GM12878 (cell line): ENCODE measurements around the gene MYPN. TPM values are rescaled to one million over a fixed set of nuclear protein-coding genes. Genes with fewer than 3 reads are reported as not detected.
A peak's percentile ranks its signal among the peaks of the same experiment; 100 is the strongest.

Source experiments
- ATAC-seq: fragments of 200-7000 bp; cut with Tn5 transposase; 3 replicates; pipeline ENCODE4 v1.9.1; 2020; ENCODE audit warnings: mild to moderate bottlenecking, moderate library complexity
- BruUV-seq: library from RNA; stranded (reverse); fragments of 400-500 nt; replicated peaks from 2 replicates; lab custom pipeline; 2021; lab: Mats Ljungman, UMichigan
- CTCF ChIA-PET: fragments of 300-600 bp; sonication (Branson Sonifier 250); formaldehyde crosslinking; extraction: SDS; loops from one replicate; lab custom pipeline; 2021; ENCODE audit warnings: inconsistent platforms; lab: Yijun Ruan, JAX
- POLR2A ChIA-PET: fragments of 350-600 bp; formaldehyde crosslinking; extraction: SDS; loops from one replicate; lab custom pipeline; 2021; ENCODE audit warnings: inconsistent platforms; lab: Charles Lee
- RAD21 ChIA-PET: fragments of 300-600 bp; sonication (Branson Sonifier 250); formaldehyde crosslinking; loops from one replicate; lab custom pipeline; 2023; ENCODE audit warnings: antibody characterized with exemption; ENCODE audit not compliant: unreplicated experiment; lab: Charles Lee
- SMC1A ChIA-PET: fragments of 300-600 bp; sonication (Branson Sonifier 250); formaldehyde crosslinking; loops from one replicate; lab custom pipeline; 2023; ENCODE audit not compliant: unreplicated experiment, uncharacterized antibody; lab: Charles Lee
- DNase-seq: peaks from one replicate; pipeline ENCODE4 v3.0.0-alpha.2; 2011; ENCODE audit warnings: low read depth, low spot score
- FAIRE-seq: peaks from 3 replicates; lab custom pipeline; 2011; peaks lifted over from hg19 to GRCh38; lab: Jason Lieb, UNC
- H2AFZ ChIP-seq: 2 replicates; pipeline ENCODE4 v1.6.0; 2011; ENCODE audit warnings: low read depth, low read length, control low read depth; ENCODE audit not compliant: control insufficient read depth
- H3K27ac ChIP-seq: 2 replicates; pipeline ENCODE4 v1.5.1; 2011; ENCODE audit warnings: control low read depth; ENCODE audit not compliant: control insufficient read depth, insufficient read depth
- H3K27me3 ChIP-seq, 2 experiments: replicated peaks in 1 of 2; 2 replicates each; pipeline versions ENCODE4 v1.6.0 to v1.6.1; 2011; ENCODE audit warnings: low read length in 1 of 2; ENCODE audit not compliant: control insufficient read depth in 2 of 2, insufficient read depth in 2 of 2
- H3K36me3 ChIP-seq, 2 experiments: 2 replicates each; pipeline ENCODE4 v1.5.1; 2011; ENCODE audit warnings: low read length in 1 of 2; ENCODE audit not compliant: control insufficient read depth in 2 of 2, insufficient read depth in 2 of 2
- H3K4me1 ChIP-seq: 2 replicates; pipeline ENCODE4 v1.6.1; 2011; ENCODE audit warnings: mild to moderate bottlenecking, low read length, moderate library complexity, mixed read lengths; ENCODE audit not compliant: control insufficient read depth, insufficient read depth
- H3K4me2 ChIP-seq: 2 replicates; pipeline ENCODE4 v1.6.0; 2011; ENCODE audit warnings: control low read depth; ENCODE audit not compliant: control insufficient read depth, insufficient read depth
- H3K4me3 ChIP-seq: fragments of 200-600 bp; sonication (generic); 2 replicates; pipeline ENCODE4 v1.5.1; 2016
- H3K79me2 ChIP-seq: 2 replicates; pipeline ENCODE4 v1.6.0; 2011; ENCODE audit warnings: low read length; ENCODE audit not compliant: control insufficient read depth, insufficient read depth
- H3K9ac ChIP-seq: 2 replicates; pipeline ENCODE4 v1.8.0; 2011; ENCODE audit warnings: low read length, control low read depth, mixed read lengths; ENCODE audit not compliant: control insufficient read depth, insufficient read depth
- H3K9me3 ChIP-seq: replicated peaks from 3 replicates; pipeline ENCODE4 v1.5.1; 2011; ENCODE audit warnings: mild to moderate bottlenecking, low read length; ENCODE audit not compliant: control insufficient read depth, insufficient read depth
- H4K20me1 ChIP-seq: 2 replicates; pipeline ENCODE4 v1.6.0; 2011; ENCODE audit not compliant: control insufficient read depth, insufficient read depth
- CBX5 ChIP-seq: sonication (generic); IDR thresholded peaks from 2 replicates; pipeline ENCODE4 v1.6.1; 2016; ENCODE audit warnings: low read depth, moderate library complexity, mild to moderate bottlenecking, inconsistent platforms
- DPF2 ChIP-seq: fragments of 450-650 bp; IDR thresholded peaks from 2 replicates; pipeline ENCODE4 v1.6.1; 2017; ENCODE audit warnings: mild to moderate bottlenecking
- EP300 ChIP-seq, 2 experiments: fragments of 150-350 bp in 1 of 2; IDR thresholded peaks; 2 replicates each; pipeline ENCODE4 v1.6.1; 2011 to 2012; ENCODE audit warnings: low read depth in 2 of 2, low read length in 2 of 2, borderline replicate concordance in 1 of 2, improper control_type of control experiment in 1 of 2, inconsistent platforms in 1 of 2; ENCODE audit not compliant: control insufficient read depth in 1 of 2
- ESRRA ChIP-seq: IDR thresholded peaks from 2 replicates; pipeline ENCODE4 v1.6.1; 2012; ENCODE audit warnings: mild to moderate bottlenecking, low read length, improper control_type of control experiment
- IKZF2 ChIP-seq, 2 experiments: fragments of 450-650 bp; IDR thresholded peaks; 2 replicates each; pipeline ENCODE4 v1.6.1; 2017; ENCODE audit warnings: mild to moderate bottlenecking in 2 of 2, moderate library complexity in 2 of 2
- KLF5 ChIP-seq: fragments of 450-650 bp; IDR thresholded peaks from 2 replicates; pipeline ENCODE4 v1.6.1; 2014; ENCODE audit warnings: mild to moderate bottlenecking; ENCODE audit not compliant: partially characterized antibody
- NR2C1 ChIP-seq: fragments of 450-650 bp; IDR thresholded peaks from 2 replicates; pipeline ENCODE4 v1.6.1; 2017; ENCODE audit warnings: antibody characterized with exemption, mild to moderate bottlenecking, moderate library complexity
- PAX5 ChIP-seq: IDR thresholded peaks from 2 replicates; pipeline ENCODE4 v1.6.1; 2011; ENCODE audit warnings: low read depth, low read length, borderline replicate concordance
- RB1 ChIP-seq: fragments of 450-650 bp; formaldehyde crosslinking; IDR thresholded peaks from 2 replicates; pipeline ENCODE4 v1.6.1; 2017; ENCODE audit warnings: mild to moderate bottlenecking, borderline replicate concordance
- SUPT20H ChIP-seq: IDR thresholded peaks from 2 replicates; pipeline ENCODE4 v1.6.1; 2011; ENCODE audit warnings: low read depth, mild to moderate bottlenecking, low read length, moderate library complexity, borderline replicate concordance; ENCODE audit not compliant: control insufficient read depth
- TCF3 ChIP-seq: IDR thresholded peaks from 2 replicates; pipeline ENCODE4 v1.6.1; 2012; ENCODE audit warnings: low read depth, mild to moderate bottlenecking, low read length, borderline replicate concordance; ENCODE audit not compliant: insufficient read depth
- WGBS: methylation state at CpG from one replicate; pipeline ENCODE4 v1.1.6; 2016; ENCODE audit warnings: low lambda C conversion rate; ENCODE audit not compliant: insufficient replicate concordance, insufficient coverage; ENCODE audit errors: missing lambda C conversion rate; 5-methylcytosine and 5-hydroxymethylcytosine counted together
- in situ Hi-C: fragments of 300-500 bp; cut with MboI; formaldehyde crosslinking; loops from 9 replicates; pipeline ENCODE4 v1.14.3; 2018; ENCODE audit warnings: mixed read lengths
- intact Hi-C: fragments of 100-400 bp; cut with micrococcal nuclease; formaldehyde crosslinking; loops from one replicate; pipeline ENCODE4 v1.14.2; 2022; ENCODE audit not compliant: unreplicated experiment
- polyA plus RNA-seq, 11 experiments: library from polyadenylated mRNA; depleted of rRNA in 4 of 11; unstranded in 6 of 11; stranded (reverse) in 5 of 11; fragments of >200 nt; fragmentation: Nextera tagmentation in 4 of 11; fragmentation: Illumina TruSeq in 1 of 11; extraction: Ambion mirVana in 4 of 11; extraction: Trizol in 1 of 11; gene quantifications; 1 replicate in 1 of 11; 2 replicates in 10 of 11; pipeline versions ENCODE4 v1.2.1 to v1.2.3, GENCODE V29; 2011 to 2016; ENCODE audit warnings: inconsistent platforms in 2 of 11, missing spikeins in 2 of 11, low read depth in 1 of 11
- total RNA-seq, 4 experiments: library from RNA; depleted of rRNA in 3 of 4; stranded (reverse); fragments of >200 nt in 3 of 4; fragmentation: Illumina TruSeq in 1 of 4; extraction: Trizol in 1 of 4; gene quantifications; 2 replicates each; pipeline versions ENCODE4 v1.2.1 to v1.2.3, GENCODE V29; 2013 to 2021
- TF ChIP-seq, protein P1 (sequence below): fragments of 450-650 bp; IDR thresholded peaks from 2 replicates; pipeline ENCODE4 v1.6.1; 2017; ENCODE audit warnings: mild to moderate bottlenecking, moderate library complexity
- TF ChIP-seq, protein P2 (sequence below): fragments of 450-650 bp; IDR thresholded peaks from 2 replicates; pipeline ENCODE4 v1.6.1; 2018; ENCODE audit warnings: borderline replicate concordance, mild to moderate bottlenecking; ENCODE audit not compliant: partially characterized antibody

The MYPN gene
- total and polyA plus RNA-seq, 10 of the 15 experiments (the other 5 are each of a cell fraction or from before 2014, with no cell fraction given): 0.01 to 0.02 TPM; not detected in 8

DNA sequence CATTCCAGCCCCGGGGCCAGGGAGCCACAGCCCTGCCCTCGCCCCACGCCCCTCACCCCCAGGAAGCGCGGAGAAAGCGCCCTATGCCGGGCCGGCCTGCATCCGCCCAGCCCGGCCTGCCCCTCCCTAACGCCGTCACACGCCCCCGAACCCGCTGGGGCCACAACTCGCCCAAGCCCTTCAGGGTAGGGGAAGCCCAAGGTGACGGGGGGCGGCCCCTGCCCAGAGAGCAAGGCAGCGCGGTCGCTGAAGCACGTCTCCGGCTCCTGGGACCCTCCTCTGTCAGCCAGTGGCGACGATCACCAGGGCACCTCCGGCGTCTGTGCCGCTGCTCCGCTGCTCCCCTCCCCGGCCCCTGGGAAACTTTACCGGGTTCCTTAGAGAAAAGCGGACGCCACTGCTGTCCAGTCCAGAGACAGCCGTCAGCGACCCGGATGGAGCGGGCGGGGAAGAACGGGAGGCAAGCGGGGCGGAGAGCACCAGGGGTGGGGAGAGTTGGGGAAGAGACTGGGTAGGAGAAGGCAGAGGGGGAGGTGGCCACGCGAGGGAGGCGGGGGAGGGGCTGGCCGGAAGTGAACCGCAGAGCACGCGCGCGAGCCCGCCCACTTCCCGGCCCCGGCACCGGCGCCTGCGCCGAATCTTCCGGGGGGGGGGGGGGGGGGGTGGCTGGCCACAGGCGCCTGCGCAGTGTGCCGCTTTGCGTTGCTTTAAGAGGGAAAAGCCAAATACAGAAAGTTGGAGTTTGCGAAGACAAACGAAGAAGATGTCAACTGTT lies 34.3 kb upstream of the MYPN start, which contains the start of gene HERC4 (continued):
- TF ChIP-seq TCF3 (0 out of 2 replicates have a peak, but pooled peaks have one; percentile 18), SUPT20H (no peak), IKZF2 (IDR thresholded peaks at IDR 0.05) (peak; percentile 54 to 78; a peak in 2 of 4 replicates), CBX5 (peak; percentile 48), DPF2 (peak; percentile 82), KLF5 (peak; percentile 40), RB1 (0 out of 2 replicates have a peak, but pooled peaks have one; percentile 55), EP300 (IDR thresholded peaks at IDR 0.05; ENCODE audit: borderline replicate concordance in 1 of 2, control insufficient read depth in 1 of 2, low read depth in 2 of 2, low read length in 2 of 2) (no peak)

DNA sequence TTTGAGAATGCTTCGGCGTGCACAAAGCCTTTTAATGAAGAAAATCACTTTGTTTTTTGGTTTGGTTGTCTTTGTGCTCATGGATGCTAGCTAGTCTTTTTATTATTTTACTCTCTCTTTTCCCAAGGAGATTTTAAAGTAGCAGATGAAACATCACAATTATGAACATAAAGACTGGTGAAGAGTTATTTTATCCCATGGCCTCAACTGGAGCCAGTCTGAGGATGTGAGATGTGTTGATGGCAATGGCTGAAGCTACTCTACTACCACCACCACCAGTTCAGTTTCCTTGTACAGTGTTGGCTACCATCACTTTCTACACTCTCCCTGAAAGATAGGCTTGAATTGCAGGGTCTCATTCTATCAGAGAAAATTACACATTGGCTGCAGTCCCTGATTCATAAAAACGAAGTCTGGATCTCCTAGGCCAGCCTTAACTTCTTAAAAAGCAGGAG lies 33.7 kb upstream of the MYPN start:
- DNase-seq: no peak
- Histone ChIP-seq H3K27ac (peak overlapping the region; percentile 54), H3K36me3 (no peaks in the 10 kb centered on the region), H3K79me2 (peaks cover 44% of the 10 kb centered on the region), H2AFZ (peak overlapping the region; percentile 82), H3K9ac (peak overlapping the region; percentile 42; the same call in 1 of the 2 replicates), H3K27me3 (no peaks in the 10 kb centered on the region), H3K4me2 (peak overlapping the region; percentile 67), H3K9me3 (no peaks in the 10 kb centered on the region), H3K4me3 (peak overlapping the region; percentile 9; the same call in 1 of the 2 replicates), H4K20me1 (no peaks in the 10 kb centered on the region), H3K4me1 (0 out of 2 replicates have a peak, but pooled peaks cover 3% of the 10 kb centered on the region)
- CTCF ChIA-PET: interaction anchor here (1.6 kb wide), 1 partner anchor 81 kb away, joined by 9 read pairs; no protein-coding TSS in a partner anchor
- intact Hi-C loops (loop anchor here (10.0 kb wide), 2 partner anchors 191 to 221 kb away; partner anchors contain the start of gene SIRT1), in situ Hi-C loops (no loop called here)
- SMC1A ChIA-PET: interaction anchor here (0.9 to 1.0 kb wide), 2 partner anchors 15 to 287 kb away, joined by 3 read pairs; no protein-coding TSS in a partner anchor
- POLR2A ChIA-PET: interaction anchor here (1.2 kb wide), 1 partner anchor 49 kb away, joined by 8 read pairs; no protein-coding TSS in a partner anchor
- RAD21 ChIA-PET: interaction anchor here (0.6 to 1.0 kb wide), 2 partner anchors 192 to 228 kb away, joined by 3 to 4 read pairs; no protein-coding TSS in a partner anchor
- WGBS: 6% methylated on average over 3 of the region's 3 CpGs
- no peak for ATAC-seq
- TF ChIP-seq PAX5: no peak
- TF ChIP-seq, protein P1, sequence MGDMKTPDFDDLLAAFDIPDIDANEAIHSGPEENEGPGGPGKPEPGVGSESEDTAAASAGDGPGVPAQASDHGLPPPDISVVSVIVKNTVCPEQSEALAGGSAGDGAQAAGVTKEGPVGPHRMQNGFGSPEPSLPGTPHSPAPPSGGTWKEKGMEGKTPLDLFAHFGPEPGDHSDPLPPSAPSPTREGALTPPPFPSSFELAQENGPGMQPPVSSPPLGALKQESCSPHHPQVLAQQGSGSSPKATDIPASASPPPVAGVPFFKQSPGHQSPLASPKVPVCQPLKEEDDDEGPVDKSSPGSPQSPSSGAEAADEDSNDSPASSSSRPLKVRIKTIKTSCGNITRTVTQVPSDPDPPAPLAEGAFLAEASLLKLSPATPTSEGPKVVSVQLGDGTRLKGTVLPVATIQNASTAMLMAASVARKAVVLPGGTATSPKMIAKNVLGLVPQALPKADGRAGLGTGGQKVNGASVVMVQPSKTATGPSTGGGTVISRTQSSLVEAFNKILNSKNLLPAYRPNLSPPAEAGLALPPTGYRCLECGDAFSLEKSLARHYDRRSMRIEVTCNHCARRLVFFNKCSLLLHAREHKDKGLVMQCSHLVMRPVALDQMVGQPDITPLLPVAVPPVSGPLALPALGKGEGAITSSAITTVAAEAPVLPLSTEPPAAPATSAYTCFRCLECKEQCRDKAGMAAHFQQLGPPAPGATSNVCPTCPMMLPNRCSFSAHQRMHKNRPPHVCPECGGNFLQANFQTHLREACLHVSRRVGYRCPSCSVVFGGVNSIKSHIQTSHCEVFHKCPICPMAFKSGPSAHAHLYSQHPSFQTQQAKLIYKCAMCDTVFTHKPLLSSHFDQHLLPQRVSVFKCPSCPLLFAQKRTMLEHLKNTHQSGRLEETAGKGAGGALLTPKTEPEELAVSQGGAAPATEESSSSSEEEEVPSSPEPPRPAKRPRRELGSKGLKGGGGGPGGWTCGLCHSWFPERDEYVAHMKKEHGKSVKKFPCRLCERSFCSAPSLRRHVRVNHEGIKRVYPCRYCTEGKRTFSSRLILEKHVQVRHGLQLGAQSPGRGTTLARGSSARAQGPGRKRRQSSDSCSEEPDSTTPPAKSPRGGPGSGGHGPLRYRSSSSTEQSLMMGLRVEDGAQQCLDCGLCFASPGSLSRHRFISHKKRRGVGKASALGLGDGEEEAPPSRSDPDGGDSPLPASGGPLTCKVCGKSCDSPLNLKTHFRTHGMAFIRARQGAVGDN: peak; percentile 41; the same call in 1 of the 2 replicates
- TF ChIP-seq ESRRA: no peak
- TF ChIP-seq, protein P2, sequence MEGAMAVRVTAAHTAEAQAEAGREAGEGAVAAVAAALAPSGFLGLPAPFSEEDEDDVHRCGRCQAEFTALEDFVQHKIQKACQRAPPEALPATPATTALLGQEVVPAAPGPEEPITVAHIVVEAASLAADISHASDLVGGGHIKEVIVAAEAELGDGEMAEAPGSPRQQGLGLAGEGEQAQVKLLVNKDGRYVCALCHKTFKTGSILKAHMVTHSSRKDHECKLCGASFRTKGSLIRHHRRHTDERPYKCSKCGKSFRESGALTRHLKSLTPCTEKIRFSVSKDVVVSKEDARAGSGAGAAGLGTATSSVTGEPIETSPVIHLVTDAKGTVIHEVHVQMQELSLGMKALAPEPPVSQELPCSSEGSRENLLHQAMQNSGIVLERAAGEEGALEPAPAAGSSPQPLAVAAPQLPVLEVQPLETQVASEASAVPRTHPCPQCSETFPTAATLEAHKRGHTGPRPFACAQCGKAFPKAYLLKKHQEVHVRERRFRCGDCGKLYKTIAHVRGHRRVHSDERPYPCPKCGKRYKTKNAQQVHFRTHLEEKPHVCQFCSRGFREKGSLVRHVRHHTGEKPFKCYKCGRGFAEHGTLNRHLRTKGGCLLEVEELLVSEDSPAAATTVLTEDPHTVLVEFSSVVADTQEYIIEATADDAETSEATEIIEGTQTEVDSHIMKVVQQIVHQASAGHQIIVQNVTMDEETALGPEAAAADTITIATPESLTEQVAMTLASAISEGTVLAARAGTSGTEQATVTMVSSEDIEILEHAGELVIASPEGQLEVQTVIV: no peak
- TF ChIP-seq NR2C1: no peak
- no peak for FAIRE-seq
- TSS peak; percentile 97 for BruUV-seq
